NCI-H526 treated with DMSO at 0.1 percent for 48 hours (cell line): Measurements from ENCODE around the gene UNC50.

Experiments
- DNase-seq: peaks from one replicate; lab custom pipeline; 2025; lab: John Stamatoyannopoulos, UW

UNC50 gene

DNA sequence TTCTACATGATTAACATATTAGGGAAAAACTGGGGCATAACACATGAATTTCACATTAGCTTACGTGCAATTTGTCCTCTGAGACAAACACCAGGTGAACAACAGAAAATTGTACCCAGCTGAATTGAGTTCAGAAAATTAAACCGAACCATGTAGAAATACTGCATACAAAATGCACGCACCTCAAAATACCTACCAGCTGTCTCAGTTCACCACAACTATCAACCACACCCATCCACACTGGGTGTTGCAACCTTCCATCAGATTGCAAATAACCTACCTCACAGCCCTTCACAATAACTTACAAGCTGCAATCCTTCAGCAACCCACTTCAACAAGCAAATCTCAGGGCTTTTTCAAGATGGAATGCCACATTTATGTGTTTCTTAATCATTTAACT, 55.9 kb downstream of the UNC50 start:
- DNase-seq, result no peak

DNA sequence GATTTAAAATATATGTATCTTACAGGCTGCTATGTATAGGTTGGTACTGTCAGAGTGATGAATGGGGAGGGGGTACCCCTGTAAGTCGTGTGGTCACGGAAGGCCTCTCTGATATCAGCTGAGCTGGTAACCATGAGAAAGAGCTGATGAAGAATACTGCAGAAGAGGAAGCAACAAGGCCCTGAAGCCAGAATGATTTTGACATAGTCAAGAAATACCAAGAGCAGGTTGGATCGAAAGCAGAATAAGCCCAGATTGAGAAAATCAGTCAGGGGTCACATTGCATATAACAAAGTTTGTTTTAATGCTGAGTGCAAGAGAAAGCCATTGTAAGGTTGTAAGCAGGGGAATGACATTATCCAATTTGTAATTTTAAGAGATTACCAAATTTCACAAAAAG, 57.3 kb downstream of the UNC50 start:
- no peak for DNase-seq
